DND-41 (cell line): ENCODE data around the gene SOCS3.

ENCODE experiments used
- ATAC-seq: fragments of 200-7000 bp; cut with Tn5 transposase; 3 replicates; pipeline ENCODE4 v1.9.1; 2021; ENCODE audit warnings: low read depth; ENCODE audit not compliant: insufficient read depth
- DNase-seq: peaks from one replicate; pipeline ENCODE4 v3.0.0-alpha.2; 2020
- H2AFZ ChIP-seq: 2 replicates; pipeline ENCODE4 v1.6.0; 2012; ENCODE audit warnings: low read depth, low read length
- H3K27ac ChIP-seq: 2 replicates; pipeline ENCODE4 v1.5.1; 2012; ENCODE audit warnings: low read length, inconsistent platforms
- H3K27me3 ChIP-seq: fragments of 200-600 bp; sonication (generic); 2 replicates; pipeline ENCODE4 v1.6.0; 2012; ENCODE audit warnings: low read length, mild to moderate bottlenecking, inconsistent platforms; ENCODE audit not compliant: insufficient read depth, poor library complexity
- H3K36me3 ChIP-seq: 2 replicates; pipeline ENCODE4 v1.5.1; 2012; ENCODE audit warnings: low read length, inconsistent platforms; ENCODE audit not compliant: insufficient read depth
- H3K4me1 ChIP-seq: 2 replicates; pipeline ENCODE4 v1.5.1; 2012; ENCODE audit warnings: mild to moderate bottlenecking, low read length; ENCODE audit not compliant: insufficient read depth
- H3K4me2 ChIP-seq: 2 replicates; pipeline ENCODE4 v1.6.0; 2012; ENCODE audit warnings: mild to moderate bottlenecking, moderate library complexity, low read length, inconsistent platforms; ENCODE audit not compliant: insufficient read depth
- H3K4me3 ChIP-seq, 2 experiments: fragments of 200-600 bp in 1 of 2; shearing (Covaris generic) in 1 of 2; 2 replicates each; pipeline ENCODE4 v1.5.1; 2012 to 2016; ENCODE audit warnings: inconsistent platforms in 2 of 2, low read length in 2 of 2, mild to moderate bottlenecking in 2 of 2, low read depth in 1 of 2, moderate library complexity in 1 of 2
- H3K79me2 ChIP-seq: 2 replicates; pipeline ENCODE4 v1.6.0; 2012; ENCODE audit warnings: low read length, inconsistent platforms; ENCODE audit not compliant: insufficient read depth
- H3K9ac ChIP-seq: 2 replicates; pipeline ENCODE4 v1.6.0; 2012; ENCODE audit warnings: low read depth, mild to moderate bottlenecking, inconsistent platforms, low read length, moderate library complexity
- H3K9me3 ChIP-seq: 2 replicates; pipeline ENCODE4 v1.5.1; 2012; ENCODE audit warnings: low read length, moderate library complexity, mild to moderate bottlenecking, inconsistent platforms; ENCODE audit not compliant: insufficient read depth, severe bottlenecking
- H4K20me1 ChIP-seq: 2 replicates; pipeline ENCODE4 v1.6.0; 2012; ENCODE audit warnings: low read length; ENCODE audit not compliant: insufficient read depth
- EZH2 ChIP-seq: IDR thresholded peaks from 3 replicates; pipeline ENCODE4 v1.6.1; 2012; ENCODE audit warnings: borderline replicate concordance, low read depth, mild to moderate bottlenecking, moderate library complexity, low read length, inconsistent platforms; ENCODE audit not compliant: severe bottlenecking
- TF ChIP-seq, protein P1 (sequence below): IDR thresholded peaks from 2 replicates; pipeline ENCODE4 v1.5.1; 2012; ENCODE audit warnings: borderline replicate concordance, low read length, moderate library complexity, mild to moderate bottlenecking; ENCODE audit not compliant: poor library complexity, severe bottlenecking; ENCODE audit errors: extremely low read depth

The SOCS3 gene

DNA sequence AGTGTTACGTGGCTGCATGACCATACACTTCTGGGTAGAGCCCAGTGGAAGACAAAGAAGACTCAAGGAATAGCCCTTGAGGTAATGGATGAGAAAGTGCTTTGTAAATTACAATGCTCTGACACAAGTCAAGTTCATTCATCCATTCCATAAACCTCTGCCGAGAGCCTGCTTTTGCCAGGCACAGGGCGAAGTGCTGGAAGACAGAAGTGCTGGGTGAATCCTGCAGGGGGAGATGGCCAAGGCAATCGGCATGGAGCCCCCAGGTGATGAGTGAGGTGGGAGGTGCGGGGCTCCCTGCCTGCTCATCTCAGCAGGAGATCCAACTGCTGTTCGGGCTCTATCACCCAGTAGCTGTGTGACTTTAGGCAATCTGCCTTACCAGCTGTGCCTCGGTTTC, 2.8 kb upstream of the SOCS3 start:
- Histone ChIP-seq H3K79me2 (no peaks in the 10 kb centered on the region), H4K20me1 (peaks cover 8% of the 10 kb centered on the region; the same call in 1 of the 2 replicates), H3K27me3 (peaks cover 21% of the 10 kb centered on the region), H3K4me2 (no peak overlapping the region), H3K36me3 (no peaks in the 10 kb centered on the region), H2AFZ (no peak overlapping the region), H3K4me3 (no peak overlapping the region), H3K9me3 (no peaks in the 10 kb centered on the region), H3K9ac (no peak overlapping the region), H3K27ac (no peak overlapping the region), H3K4me1 (peaks cover 19% of the 10 kb centered on the region)
- no peak for ATAC-seq
- TF ChIP-seq, protein P1, sequence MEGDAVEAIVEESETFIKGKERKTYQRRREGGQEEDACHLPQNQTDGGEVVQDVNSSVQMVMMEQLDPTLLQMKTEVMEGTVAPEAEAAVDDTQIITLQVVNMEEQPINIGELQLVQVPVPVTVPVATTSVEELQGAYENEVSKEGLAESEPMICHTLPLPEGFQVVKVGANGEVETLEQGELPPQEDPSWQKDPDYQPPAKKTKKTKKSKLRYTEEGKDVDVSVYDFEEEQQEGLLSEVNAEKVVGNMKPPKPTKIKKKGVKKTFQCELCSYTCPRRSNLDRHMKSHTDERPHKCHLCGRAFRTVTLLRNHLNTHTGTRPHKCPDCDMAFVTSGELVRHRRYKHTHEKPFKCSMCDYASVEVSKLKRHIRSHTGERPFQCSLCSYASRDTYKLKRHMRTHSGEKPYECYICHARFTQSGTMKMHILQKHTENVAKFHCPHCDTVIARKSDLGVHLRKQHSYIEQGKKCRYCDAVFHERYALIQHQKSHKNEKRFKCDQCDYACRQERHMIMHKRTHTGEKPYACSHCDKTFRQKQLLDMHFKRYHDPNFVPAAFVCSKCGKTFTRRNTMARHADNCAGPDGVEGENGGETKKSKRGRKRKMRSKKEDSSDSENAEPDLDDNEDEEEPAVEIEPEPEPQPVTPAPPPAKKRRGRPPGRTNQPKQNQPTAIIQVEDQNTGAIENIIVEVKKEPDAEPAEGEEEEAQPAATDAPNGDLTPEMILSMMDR = peak; percentile 32
- TF ChIP-seq EZH2 = no peak
- DNase-seq = no peak

DNA sequence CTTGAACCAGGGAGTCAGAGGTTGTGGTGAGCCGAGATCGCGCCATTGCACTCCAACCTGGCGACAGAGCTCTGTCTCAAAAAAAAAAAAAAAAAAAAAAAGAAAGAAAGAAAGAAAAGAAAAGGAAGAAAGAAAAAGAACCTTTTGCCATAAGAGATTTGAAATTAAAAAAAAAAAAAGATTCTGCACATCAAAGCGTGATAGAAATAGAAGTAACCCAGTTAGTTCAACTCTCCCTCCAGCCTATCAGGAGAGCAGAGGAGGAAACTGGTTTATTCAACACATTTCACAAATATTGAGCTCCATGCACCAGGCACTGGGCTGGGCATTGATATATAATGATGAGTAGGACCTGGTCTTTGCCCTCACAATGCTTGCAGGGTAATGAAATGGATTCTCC, 2.4 kb upstream of the SOCS3 start:
- DNase-seq = no peak
- no peak for TF ChIP-seq EZH2
- TF ChIP-seq, protein P1 = no peak
- no peak overlapping the region for H3K4me3 ChIP-seq
- peaks cover 12% of the 10 kb centered on the region; the same call in 1 of the 2 replicates for H4K20me1 ChIP-seq
- no peak overlapping the region for H3K27ac ChIP-seq
- no peak overlapping the region for H2AFZ ChIP-seq
- peaks cover 19% of the 10 kb centered on the region for H3K4me1 ChIP-seq
- no peak overlapping the region for H3K9ac ChIP-seq
- H3K79me2 ChIP-seq = no peaks in the 10 kb centered on the region
- no peaks in the 10 kb centered on the region for H3K36me3 ChIP-seq
- no peaks in the 10 kb centered on the region for H3K9me3 ChIP-seq
- no peak for ATAC-seq
- no peak overlapping the region for H3K4me2 ChIP-seq
- H3K27me3 ChIP-seq = peaks cover 21% of the 10 kb centered on the region

DNA sequence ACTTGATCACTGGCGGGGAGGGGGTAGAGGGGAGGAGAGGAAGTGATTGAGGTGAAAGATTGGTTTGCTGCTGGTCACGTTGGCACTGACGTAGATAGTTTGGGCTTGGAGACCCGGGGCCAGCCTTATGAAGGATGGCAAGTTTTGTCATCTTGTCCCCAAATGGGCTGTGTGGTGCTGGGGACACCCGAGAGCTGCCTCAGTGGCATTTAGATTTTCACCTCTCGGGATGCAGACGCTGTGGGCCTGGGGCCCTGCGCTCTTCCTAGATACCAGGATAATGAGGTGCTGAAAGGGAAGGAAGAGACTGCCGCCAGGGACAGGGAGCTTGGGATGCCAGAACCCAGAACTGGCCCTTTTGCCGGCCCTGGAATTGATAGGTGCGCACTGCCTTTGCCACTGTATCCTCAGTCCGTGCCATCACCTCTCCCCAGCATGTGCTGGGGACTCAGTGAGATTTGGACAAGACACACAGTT, 1.4 kb upstream of the SOCS3 start:
- H3K27ac ChIP-seq = no peak overlapping the region
- no peaks in the 10 kb centered on the region for H3K9me3 ChIP-seq
- no peak overlapping the region for H3K4me2 ChIP-seq
- H4K20me1 ChIP-seq = peaks cover 15% of the 10 kb centered on the region; the same call in 1 of the 2 replicates
- peaks cover 17% of the 10 kb centered on the region for H3K27me3 ChIP-seq
- peaks cover 19% of the 10 kb centered on the region for H3K4me1 ChIP-seq
- H3K79me2 ChIP-seq = no peaks in the 10 kb centered on the region
- DNase-seq (no peak), ATAC-seq (no peak)
- H3K9ac ChIP-seq = no peak overlapping the region
- H2AFZ ChIP-seq = no peak overlapping the region
- H3K4me3 ChIP-seq = no peak overlapping the region
- H3K36me3 ChIP-seq = no peaks in the 10 kb centered on the region
- TF ChIP-seq, protein P1 = no peak
- no peak for TF ChIP-seq EZH2
